Adrenal gland (tissue), 12 donors: Measurements from ENCODE around the gene PRELP. TPM values are rescaled to one million over a fixed set of nuclear protein-coding genes. Genes with fewer than 3 reads are reported as not detected.

ENCODE experiments used
- DNase-seq, 7 donors: peaks; one replicate each; pipeline ENCODE4 v3.0.0-alpha.2; 2019 to 2020
- H3K27ac ChIP-seq, 5 donors: fragments of 200-600 bp; sonication (generic) in 4 of 5; 1 replicate in 3 of 5; 2 replicates in 2 of 5; pipeline versions ENCODE4 v1.5.1 to v1.8.0; 2016 to 2020; ENCODE audit warnings: mild to moderate bottlenecking in 1 of 5
- H3K27me3 ChIP-seq: fragments of 200-600 bp; 2 replicates; pipeline ENCODE4 v1.8.0; 2021
- H3K36me3 ChIP-seq, 2 donors: fragments of 200-600 bp; replicated peaks in 1 of 2; 1 replicate in 1 of 2; 2 replicates in 1 of 2; pipeline versions ENCODE4 v1.5.1 to v1.8.0; 2018 to 2022
- H3K4me1 ChIP-seq, 2 donors: fragments of 200-600 bp; replicated peaks in 1 of 2; 1 replicate in 1 of 2; 2 replicates in 1 of 2; pipeline versions ENCODE4 v1.5.1 to v1.8.0; 2018 to 2021
- H3K4me3 ChIP-seq, 4 donors: fragments of 200-600 bp; sonication (generic) in 3 of 4; one replicate each; pipeline ENCODE4 v1.5.1; 2016 to 2018
- H3K9me3 ChIP-seq, 3 donors: fragments of 200-600 bp; sonication (generic) in 1 of 3; replicated peaks in 1 of 3; 1 replicate in 2 of 3; 2 replicates in 1 of 3; pipeline versions ENCODE4 v1.5.1 to v1.8.0; 2016 to 2021
- CTCF ChIP-seq, 6 experiments: fragments of 450-650 bp in 4 of 6; fragments of 200-600 bp in 2 of 6; sonication (generic) in 1 of 6; IDR thresholded peaks; 1 replicate in 5 of 6; 2 replicates in 1 of 6; pipeline versions ENCODE4 v1.5.1 to v1.8.0; 2016 to 2021; ENCODE audit warnings: antibody characterized with exemption in 6 of 6, mild to moderate bottlenecking in 2 of 6, moderate library complexity in 1 of 6
- POLR2A ChIP-seq, 2 donors: fragments of 450-650 bp; IDR thresholded peaks; one replicate each; pipeline ENCODE4 v1.6.1; 2017; ENCODE audit warnings: antibody characterized with exemption in 2 of 2, mild to moderate bottlenecking in 2 of 2, moderate library complexity in 1 of 2
- WGBS, 4 donors: extraction: QIAGEN DNeasy Blood & Tissue Kit in 2 of 4; methylation state at CpG; one replicate each; pipeline versions ENCODE4 v1.1.5 to v1.1.7; 2013 to 2017; 5-methylcytosine and 5-hydroxymethylcytosine counted together
- intact Hi-C, 2 donors: fragments of 100-400 bp; cut with DNase I; formaldehyde crosslinking; loops; one replicate each; pipeline versions ENCODE4 v1.14.1 to v1.15.0; 2022 to 2023
- polyA plus RNA-seq, 3 donors: library from polyadenylated mRNA; stranded (reverse); fragments of 200-250 nt in 2 of 3; fragments of 350-450 nt in 1 of 3; fragmentation: Illumina TruSeq in 1 of 3; extraction: RNeasy Lipid Tissue Mini Kit (QIAGEN cat#74804) in 1 of 3; gene quantifications; one replicate each; pipeline ENCODE4 v1.2.3, GENCODE V29; 2013 to 2014
- total RNA-seq, 9 donors: library from RNA; depleted of rRNA in 4 of 9; stranded (reverse); fragments of >200 nt in 4 of 9; fragments of 120-200 nt in 1 of 9; fragmentation: NEBNext Ultra II Directional in 1 of 9; extraction: Animal tissue kit (Norgen Biotek cat#: 25700) in 1 of 9; gene quantifications; one replicate each; pipeline versions ENCODE4 v1.1.0 to v1.2.4, GENCODE V29; 2013 to 2023
- donor health status: healthy with polysubstance abuse.
- donor health status: Bipolar disorder and iron deficiency.
- donor health status: DM: yes; HTN: yes; CAD: no.
- donor health status: DM: no; HTN: no; CAD: no.
- donor health status: DM: no; HTN: no; CAD: no.
- donor health status: DM: yes; HTN: yes; CAD: no.

PRELP gene
- total and polyA plus RNA-seq, 12 donors = 0.61 to 29.4 (median 13.6) TPM

GRCh38 chr1:203454986-203455471 lies 20.6 kb upstream of the PRELP start:
- 70 to 86% (median 84%) methylated on average over 8 to 18 of the region's 18 CpGs for WGBS, 4 donors
- intact Hi-C loops = no loop called here
- no peak for DNase-seq
- no peak overlapping the region for H3K27ac ChIP-seq
- no peaks in the 10 kb centered on the region for H3K4me1 ChIP-seq
- no peak overlapping the region for H3K4me3 ChIP-seq
- H3K36me3 ChIP-seq = no peaks in the 10 kb centered on the region
- TF ChIP-seq POLR2A (IDR thresholded peaks at IDR 0.05) (no peak), CTCF (IDR thresholded peaks at IDR 0.05) (no peak)
- no peaks in the 10 kb centered on the region for H3K9me3 ChIP-seq
- peaks cover 4% of the 10 kb centered on the region for H3K27me3 ChIP-seq

DNA sequence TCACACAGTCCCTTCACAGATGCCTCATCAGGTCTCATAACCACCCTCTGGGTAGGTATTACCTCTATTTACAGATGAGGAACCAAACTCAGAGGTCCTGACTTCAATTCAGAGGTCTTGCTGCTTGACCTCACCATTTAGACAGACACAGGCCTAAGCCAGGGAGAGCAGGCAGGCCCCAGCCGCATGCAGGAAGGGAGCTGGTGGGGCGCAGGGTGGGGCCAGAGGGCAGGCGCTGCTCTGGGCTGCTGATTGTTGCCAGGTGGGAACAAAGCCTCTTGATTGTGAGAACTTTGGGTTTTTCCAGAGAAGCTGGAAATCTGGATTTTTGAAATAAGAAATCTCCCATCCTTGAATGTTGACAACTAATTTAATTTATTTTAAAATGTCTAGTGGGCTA lies 19.9 kb upstream of the PRELP start:
- no peaks in the 10 kb centered on the region for H3K9me3 ChIP-seq
- no peak overlapping the region for H3K4me3 ChIP-seq
- H3K27ac ChIP-seq = no peak overlapping the region
- 83 to 97% (median 91%) methylated on average over 3 of the region's 3 CpGs for WGBS, 4 donors
- H3K36me3 ChIP-seq = no peaks in the 10 kb centered on the region
- intact Hi-C loops = no loop called here
- TF ChIP-seq POLR2A (IDR thresholded peaks at IDR 0.05) (no peak), CTCF (IDR thresholded peaks at IDR 0.05) (no peak)
- no peak for DNase-seq
- H3K4me1 ChIP-seq = no peaks in the 10 kb centered on the region
- H3K27me3 ChIP-seq = peaks cover 8% of the 10 kb centered on the region

DNA sequence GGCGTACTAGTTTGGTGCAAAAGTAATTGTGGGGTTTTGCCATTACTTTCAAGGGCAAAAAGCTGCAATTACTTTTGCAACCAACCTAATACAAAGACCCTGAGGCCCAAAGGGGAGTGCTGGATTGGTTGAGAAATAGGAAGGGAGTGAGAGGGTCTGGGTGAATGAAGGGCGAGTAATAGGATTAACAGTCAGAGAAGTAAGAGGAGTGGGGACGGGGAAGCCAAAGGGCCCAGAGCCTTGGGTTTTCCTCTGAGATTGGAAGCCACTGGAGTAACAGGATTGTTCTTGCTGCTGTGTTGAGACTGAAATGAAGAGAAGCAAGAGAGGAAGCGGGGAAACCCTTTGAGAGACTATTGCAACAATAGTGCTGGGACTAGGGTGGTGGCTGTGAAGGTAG lies 19.0 kb upstream of the PRELP start:
- Histone ChIP-seq H3K36me3 (no peaks in the 10 kb centered on the region), H3K4me1 (no peaks in the 10 kb centered on the region), H3K27me3 (peaks cover 12% of the 10 kb centered on the region), H3K27ac (no peak overlapping the region), H3K9me3 (no peaks in the 10 kb centered on the region), H3K4me3 (no peak overlapping the region)
- WGBS, 4 donors = 81 to 96% (median 89%) methylated on average over 4 of the region's 4 CpGs
- DNase-seq = no peak
- intact Hi-C loops = no loop called here
- TF ChIP-seq POLR2A (IDR thresholded peaks at IDR 0.05) = no peak
- no peak for TF ChIP-seq CTCF (IDR thresholded peaks at IDR 0.05)

DNA sequence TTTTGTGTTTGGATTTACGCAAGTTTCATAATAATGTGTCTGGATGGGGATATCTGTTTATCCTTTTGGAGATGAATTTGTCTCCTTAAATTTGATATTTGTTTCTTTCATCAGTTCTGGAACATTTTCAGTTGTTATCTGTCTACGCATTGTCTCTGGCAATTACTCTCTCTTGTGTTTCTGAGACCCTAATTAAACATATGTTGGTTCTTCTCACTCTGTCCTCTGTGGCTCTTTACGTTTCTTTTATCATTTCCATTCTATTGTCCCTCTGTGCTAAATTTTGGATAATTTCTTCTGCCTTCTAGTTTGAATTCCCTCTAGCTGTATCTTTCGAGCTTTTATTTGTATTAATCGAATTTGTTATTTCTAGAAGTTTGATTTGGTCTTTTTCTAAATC lies 17.5 kb upstream of the PRELP start:
- Histone ChIP-seq H3K9me3 (no peaks in the 10 kb centered on the region), H3K4me3 (no peak overlapping the region), H3K4me1 (no peaks in the 10 kb centered on the region), H3K27me3 (peaks cover 12% of the 10 kb centered on the region), H3K36me3 (no peaks in the 10 kb centered on the region), H3K27ac (no peak overlapping the region)
- no peak for TF ChIP-seq CTCF (IDR thresholded peaks at IDR 0.05)
- TF ChIP-seq POLR2A (IDR thresholded peaks at IDR 0.05) = no peak
- intact Hi-C loops = no loop called here
- DNase-seq = no peak
- WGBS, 4 donors = 86 to 90% (median 89%) methylated on average over 5 of the region's 5 CpGs
